Rectal smooth muscle tissue (tissue), 1 donor: ENCODE measurements around the gene CHRNE.
A peak's percentile ranks its signal among the peaks of the same experiment; 100 is the strongest.
"Not testable (repeated sequence)": the region's sequence is repeated elsewhere in the genome, so short reads cannot be mapped to it uniquely, and the experiment has no call there.

ENCODE experiments used
- H3K27ac ChIP-seq: one replicate; pipeline ENCODE4 v1.7.0; 2013; ENCODE audit warnings: low read depth, low read length, inconsistent platforms
- H3K27me3 ChIP-seq: one replicate; pipeline ENCODE4 v1.7.0; 2013; ENCODE audit warnings: low read length; ENCODE audit not compliant: control insufficient read depth, insufficient read depth
- H3K36me3 ChIP-seq: one replicate; pipeline ENCODE4 v1.7.0; 2013; ENCODE audit warnings: low read length; ENCODE audit not compliant: control insufficient read depth, insufficient read depth
- H3K4me1 ChIP-seq: one replicate; pipeline ENCODE4 v1.7.0; 2013; ENCODE audit warnings: low read length; ENCODE audit not compliant: control insufficient read depth, insufficient read depth
- H3K4me3 ChIP-seq: one replicate; pipeline ENCODE4 v1.7.0; 2013; ENCODE audit warnings: low read length
- H3K9ac ChIP-seq: one replicate; pipeline ENCODE4 v1.7.0; 2013; ENCODE audit warnings: low read length

The CHRNE gene

GRCh38 chr17:4913994-4914393 is 11.1 kb upstream of the CHRNE start:
- Histone ChIP-seq H3K4me3 (no peak overlapping the region), H3K9ac (no peak overlapping the region), H3K27ac (no peak overlapping the region)

GRCh38 chr17:4908711-4909496 is 6.0 kb upstream of the CHRNE start:
- H3K27ac ChIP-seq, result peak overlapping the region; percentile 59
- H3K36me3 ChIP-seq, result no peaks in the 10 kb centered on the region
- H3K27me3 ChIP-seq, result no peaks in the 10 kb centered on the region
- H3K9ac ChIP-seq, result peak overlapping the region; percentile 24
- H3K4me1 ChIP-seq, result peaks cover 2% of the 10 kb centered on the region
- H3K4me3 ChIP-seq, result peak overlapping the region; percentile 40

More at GRCh38 chr17:4913994-4914393, 11.1 kb upstream of the CHRNE start:
- no peaks in the 10 kb centered on the region for H3K4me1 ChIP-seq
- no peaks in the 10 kb centered on the region for H3K36me3 ChIP-seq
- no peaks in the 10 kb centered on the region for H3K27me3 ChIP-seq

- Histone ChIP-seq H3K36me3 (no peaks in the 10 kb centered on the region), H3K27me3 (no peaks in the 10 kb centered on the region), H3K9ac (no peak overlapping the region), H3K27ac (peak overlapping the region; percentile 59), H3K4me1 (peaks cover 2% of the 10 kb centered on the region), H3K4me3 (no peak overlapping the region)
Measured at GRCh38 chr17:4908301-4908700, 5.4 kb upstream of the CHRNE start.

DNA sequence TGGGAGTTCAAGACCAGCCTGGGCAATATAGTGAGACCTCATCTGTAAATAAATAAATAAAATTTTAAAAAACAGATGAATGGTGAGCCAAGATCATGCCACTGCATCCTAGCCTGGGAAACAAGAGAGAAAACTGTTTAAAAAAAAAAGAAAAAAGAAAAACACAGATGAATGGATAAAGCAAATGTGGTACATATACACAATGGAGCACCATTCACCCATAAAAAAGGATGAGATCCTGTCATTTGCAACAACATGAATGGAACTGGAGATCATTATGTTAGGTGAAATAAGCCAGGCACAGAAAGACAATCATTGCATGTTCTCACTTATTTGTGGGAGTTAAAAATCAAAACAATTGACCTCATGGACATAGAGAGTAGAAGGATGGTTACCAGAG is 3.7 kb upstream of the CHRNE start:
- H3K4me3 ChIP-seq, H3K27me3 ChIP-seq, H3K27ac ChIP-seq, H3K9ac ChIP-seq, H3K4me1 ChIP-seq, H3K36me3 ChIP-seq: not testable (repeated sequence)

DNA sequence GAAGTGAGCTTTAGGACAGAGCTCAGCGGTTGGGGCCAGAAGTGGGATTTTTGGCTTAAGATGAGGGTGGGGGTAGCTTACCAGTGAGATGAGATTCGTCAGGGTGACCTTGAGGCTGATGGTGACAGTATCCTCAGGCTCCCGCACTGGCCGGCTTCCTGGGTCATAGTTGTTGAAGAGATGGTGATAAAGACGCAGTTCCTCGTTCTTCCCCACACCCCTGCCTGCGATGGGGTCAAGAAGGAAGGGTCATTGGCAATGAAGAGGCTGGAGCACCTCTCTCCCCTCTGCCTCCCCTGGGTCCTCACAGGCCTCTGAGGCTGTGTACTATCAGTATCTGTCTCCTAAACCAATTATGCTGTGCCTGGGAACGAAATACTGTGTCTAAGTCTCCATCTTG is 358 bp downstream of the CHRNE start:
- Histone ChIP-seq H3K4me3 (no peak overlapping the region), H3K27ac (no peak overlapping the region), H3K36me3 (no peaks in the 10 kb centered on the region), H3K4me1 (peaks cover 2% of the 10 kb centered on the region), H3K9ac (no peak overlapping the region), H3K27me3 (peaks cover 12% of the 10 kb centered on the region)

DNA sequence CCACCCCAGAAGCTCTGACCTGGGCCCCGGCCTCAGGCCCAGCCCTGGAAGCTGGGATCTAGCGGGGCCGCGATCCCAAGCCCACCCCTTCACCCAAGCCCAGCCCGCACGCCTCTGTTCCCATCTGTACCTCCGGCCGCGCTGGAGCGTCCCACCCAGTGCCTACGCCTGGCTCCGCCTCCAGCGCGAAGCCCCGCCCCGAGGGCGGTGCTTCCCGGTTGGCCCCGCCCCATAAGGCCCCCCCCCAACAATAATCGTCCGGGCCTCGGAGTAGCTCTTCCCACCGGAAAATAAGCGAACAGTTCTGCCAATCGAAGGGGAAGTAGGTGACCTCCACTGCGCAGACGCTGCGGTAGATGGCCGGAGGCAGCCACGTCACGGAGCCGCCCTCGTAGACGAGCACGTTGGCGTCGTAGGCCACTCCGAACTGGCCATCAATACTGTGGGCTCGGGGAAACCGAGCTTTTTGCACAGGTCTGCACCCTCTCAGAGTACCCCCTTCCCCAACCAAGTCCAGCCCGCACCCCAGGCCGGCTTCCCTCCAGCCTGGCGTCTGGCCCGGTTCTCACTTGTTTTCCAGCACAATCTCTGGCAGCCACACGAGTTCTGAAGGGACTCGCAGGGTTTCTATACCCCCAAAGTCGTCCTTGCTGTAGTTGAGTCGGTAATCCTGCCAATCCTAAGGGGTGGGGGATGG is 1.1 kb downstream of the CHRNE start:
- H3K36me3 ChIP-seq, result no peaks in the 10 kb centered on the region
- peaks cover 12% of the 10 kb centered on the region for H3K27me3 ChIP-seq
- no peak overlapping the region for H3K27ac ChIP-seq
- H3K4me3 ChIP-seq, result no peak overlapping the region
- H3K9ac ChIP-seq, result no peak overlapping the region
- H3K4me1 ChIP-seq, result peaks cover 2% of the 10 kb centered on the region

GRCh38 chr17:4901108-4901647 is 1.7 kb downstream of the CHRNE start:
- Histone ChIP-seq H3K36me3 (peaks cover 3% of the 10 kb centered on the region), H3K27ac (no peak overlapping the region), H3K9ac (peak overlapping the region; percentile 22), H3K4me3 (peak overlapping the region; percentile 67), H3K4me1 (peaks cover 2% of the 10 kb centered on the region), H3K27me3 (peaks cover 12% of the 10 kb centered on the region)

DNA sequence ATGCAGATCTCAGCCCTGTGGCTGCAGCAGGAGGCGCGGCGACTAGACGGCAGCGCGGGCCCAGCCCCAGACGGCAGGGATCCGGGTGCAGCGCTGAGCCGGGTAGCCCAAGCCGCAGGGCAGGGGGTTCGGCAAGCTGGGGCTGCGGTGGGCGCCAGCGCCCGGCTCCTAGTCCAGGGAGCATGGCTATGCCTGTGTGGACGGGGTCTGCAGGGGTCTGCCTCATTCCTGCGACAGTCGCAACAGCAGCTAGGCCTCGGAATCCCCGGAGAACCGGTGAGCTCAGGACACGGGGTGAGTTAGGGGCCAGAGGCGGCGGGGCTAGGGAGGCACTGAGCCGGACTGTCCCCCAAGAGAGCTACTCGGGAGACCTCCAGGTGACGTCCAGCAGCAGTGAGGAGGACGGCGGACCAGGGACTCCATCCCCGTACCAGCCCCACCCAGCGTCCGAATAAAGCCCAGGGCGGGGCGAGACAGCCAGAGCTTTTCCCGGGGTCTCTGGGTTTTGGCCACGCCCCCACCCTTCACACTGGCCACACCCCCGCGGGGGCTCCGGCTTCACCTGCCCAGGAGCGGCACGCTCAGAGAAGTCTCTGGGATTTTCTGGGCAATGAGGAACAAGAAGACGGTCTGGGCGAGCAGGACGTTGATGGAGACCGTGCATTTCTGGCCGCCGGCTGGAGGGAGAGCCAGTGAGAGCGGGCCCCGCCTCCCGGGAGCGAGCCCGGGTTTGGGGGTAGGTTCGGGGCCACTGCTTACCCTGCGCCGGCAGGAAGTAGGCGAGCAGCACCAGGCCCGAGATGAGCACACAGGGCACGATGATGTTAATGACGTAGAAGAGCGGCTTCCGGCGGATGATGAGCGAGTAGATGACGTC is 2.4 kb downstream of the CHRNE start:
- H3K4me3 ChIP-seq, result peak overlapping the region; percentile 67
- peaks cover 2% of the 10 kb centered on the region for H3K4me1 ChIP-seq
- H3K9ac ChIP-seq, result no peak overlapping the region
- no peak overlapping the region for H3K27ac ChIP-seq
- peaks cover 12% of the 10 kb centered on the region for H3K27me3 ChIP-seq
- peaks cover 10% of the 10 kb centered on the region for H3K36me3 ChIP-seq

DNA sequence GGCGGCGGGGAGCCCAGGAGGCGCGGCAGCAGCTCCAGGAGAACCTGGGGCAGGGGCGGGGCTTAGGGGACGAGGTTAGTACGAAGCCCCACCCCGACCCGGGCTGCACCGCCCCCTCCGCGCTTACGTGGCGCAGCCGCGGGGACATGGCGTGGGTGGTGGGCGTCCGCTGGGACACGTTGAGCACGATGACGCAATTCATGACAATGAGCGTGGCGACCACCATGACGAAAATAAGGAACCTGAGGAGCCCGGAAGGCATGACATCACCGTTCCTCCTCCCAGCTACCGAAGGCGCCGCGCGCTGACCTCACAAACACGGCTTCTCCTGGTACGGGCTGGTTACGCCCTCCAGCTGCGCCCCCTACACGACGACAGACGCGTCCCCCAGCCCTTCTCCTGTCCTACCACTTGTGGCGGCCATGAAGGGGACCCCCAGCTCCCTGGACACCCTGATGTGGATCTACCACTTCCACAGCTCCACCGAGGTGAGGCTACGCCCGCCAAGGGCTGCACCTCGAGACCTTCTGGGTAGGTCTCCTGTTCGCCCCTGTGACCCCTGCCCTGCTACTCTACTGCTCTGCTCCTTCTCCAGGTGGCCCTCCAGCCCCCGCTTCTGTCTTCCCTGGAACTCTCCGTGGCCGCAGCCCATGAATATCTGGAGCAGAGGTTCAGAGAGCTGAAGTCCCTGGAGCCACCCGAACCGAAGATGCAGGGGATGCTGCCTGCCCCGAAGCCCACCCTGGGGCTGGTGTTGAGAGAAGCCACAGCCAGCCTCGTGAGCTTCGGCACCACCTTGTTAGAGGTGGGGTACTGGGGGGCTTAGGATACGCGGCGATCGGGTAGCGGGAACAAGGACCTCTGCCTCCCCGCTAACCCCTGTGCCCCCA is 3.3 kb downstream of the CHRNE start, which contains the start of gene C17orf107:
Gene C17orf107, plus strand, starts transcription at position 196 of the 890 bp plus-strand sequence. Its CDS starts 227 bp downstream, at position 423.
- peak within 1 kb of the TSS; percentile 67 for H3K4me3 ChIP-seq
- H3K36me3 ChIP-seq, result peaks cover 18% of the 10 kb centered on the region
- peak within 1 kb of the TSS; percentile 32 for H3K9ac ChIP-seq
- H3K27ac ChIP-seq, result no peak within 1 kb of the TSS
- H3K4me1 ChIP-seq, result peaks cover 2% of the 10 kb centered on the region
- H3K27me3 ChIP-seq, result peaks cover 12% of the 10 kb centered on the region

- Histone ChIP-seq H3K4me3 (peak overlapping the region; percentile 67), H3K27me3 (peaks cover 12% of the 10 kb centered on the region), H3K4me1 (peaks cover 2% of the 10 kb centered on the region), H3K27ac (no peak overlapping the region), H3K9ac (no peak overlapping the region), H3K36me3 (peaks cover 23% of the 10 kb centered on the region)
Measured at GRCh38 chr17:4898927-4899326, 4.0 kb downstream of the CHRNE start.

GRCh38 chr17:4898351-4898750 is 4.5 kb downstream of the CHRNE start:
- peaks cover 25% of the 10 kb centered on the region for H3K36me3 ChIP-seq
- H3K9ac ChIP-seq, result no peak overlapping the region
- H3K4me1 ChIP-seq, result peaks cover 2% of the 10 kb centered on the region
- H3K4me3 ChIP-seq, result no peak overlapping the region
- H3K27ac ChIP-seq, result no peak overlapping the region
- H3K27me3 ChIP-seq, result peaks cover 12% of the 10 kb centered on the region
